Measurements from ENCODE around the gene PRXL2A.
A peak's percentile ranks its signal among the peaks of the same experiment; 100 is the strongest.

PRXL2A gene

GRCh38 chr10:80447436-80448190 lies 39.3 kb downstream of the PRXL2A start:
- DNase-seq: no peak

DNA sequence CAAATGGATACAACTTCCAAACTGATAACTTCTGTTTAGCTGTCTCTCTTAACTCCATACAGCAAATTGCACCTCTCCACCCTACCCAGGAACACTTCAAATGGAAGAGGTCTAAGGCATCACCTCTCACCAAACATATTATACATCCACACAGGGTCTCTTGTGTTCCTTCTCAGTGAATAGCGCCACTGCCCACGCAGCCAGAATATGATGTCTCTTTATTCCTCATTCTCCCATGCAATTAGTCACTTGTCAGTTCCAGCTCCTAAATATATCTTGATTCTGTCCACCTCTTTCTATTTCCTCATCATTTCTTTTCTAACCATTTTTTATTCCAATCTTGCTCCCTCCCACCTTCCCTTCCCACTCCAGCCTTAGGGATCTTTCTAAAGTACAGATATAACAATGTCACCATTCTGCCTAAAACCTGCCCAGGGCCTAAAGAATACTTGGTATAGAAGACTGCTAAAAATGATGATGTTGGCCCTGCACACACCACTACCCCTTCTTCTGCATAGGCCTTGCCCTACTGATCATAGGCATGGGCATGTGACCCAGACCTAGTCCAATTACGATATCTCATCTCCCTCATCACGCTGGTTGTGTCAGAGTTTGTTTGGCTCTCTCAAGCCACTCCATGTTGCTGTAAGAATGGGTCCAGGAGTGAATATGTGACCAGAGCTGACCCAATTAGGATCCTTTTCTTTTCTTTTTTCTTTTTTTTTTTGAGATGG lies 40.0 kb downstream of the PRXL2A start:
- no peak for DNase-seq

- no peak for DNase-seq
Measured at GRCh38 chr10:80449520-80449919, 41.2 kb downstream of the PRXL2A start.

DNA sequence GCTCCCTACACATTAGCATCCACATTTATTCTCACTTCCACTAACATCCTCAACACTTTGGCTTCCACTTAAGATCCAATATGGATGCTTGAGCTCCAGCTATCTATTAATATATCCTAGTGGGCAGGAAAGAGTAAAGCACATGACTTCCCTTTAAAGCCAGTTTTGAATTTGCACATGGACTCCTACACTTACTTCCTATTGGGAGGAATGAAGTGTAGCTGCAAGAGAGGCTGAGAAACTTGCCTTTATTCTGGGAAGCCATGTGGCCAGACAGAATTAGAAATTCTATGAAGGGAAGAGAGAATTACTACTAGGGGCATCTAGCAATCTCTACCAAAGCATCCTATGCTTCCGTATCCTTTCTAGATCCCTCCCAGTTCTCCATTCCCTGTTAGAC lies 42.8 kb downstream of the PRXL2A start:
- no peak for DNase-seq

GRCh38 chr10:80452069-80452468 lies 43.7 kb downstream of the PRXL2A start:
- DNase-seq: no peak

DNA sequence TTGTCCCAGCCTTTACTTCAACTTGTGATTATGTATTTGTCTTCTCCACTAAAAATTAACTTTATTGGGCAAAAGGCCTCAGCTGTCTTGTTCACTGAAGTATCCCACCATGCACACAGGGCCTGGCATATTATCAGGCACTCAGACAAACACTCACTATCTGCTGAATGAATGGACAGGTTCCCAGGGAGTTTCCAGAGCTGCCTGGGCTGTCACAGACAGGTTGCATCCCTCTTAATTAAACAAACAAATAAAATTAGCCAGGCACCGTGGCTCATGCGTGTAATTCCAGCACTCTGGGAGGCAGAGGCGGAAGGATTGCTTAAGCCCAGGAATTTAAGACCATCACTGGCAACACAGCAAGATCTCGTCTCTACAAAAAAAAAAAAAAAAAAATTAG lies 44.3 kb downstream of the PRXL2A start:
- DNase-seq: no peak

GRCh38 chr10:80453056-80453841 lies 44.9 kb downstream of the PRXL2A start:
- no peak for DNase-seq

- peak; percentile 86 for DNase-seq
Measured at GRCh38 chr10:80453842-80454512, 45.6 kb downstream of the PRXL2A start, which contains the start of gene TSPAN14. Gene TSPAN14 (plus strand): TSS chr10:80454310. CDS start chr10:80489234, 34,924 bp downstream.

DNA sequence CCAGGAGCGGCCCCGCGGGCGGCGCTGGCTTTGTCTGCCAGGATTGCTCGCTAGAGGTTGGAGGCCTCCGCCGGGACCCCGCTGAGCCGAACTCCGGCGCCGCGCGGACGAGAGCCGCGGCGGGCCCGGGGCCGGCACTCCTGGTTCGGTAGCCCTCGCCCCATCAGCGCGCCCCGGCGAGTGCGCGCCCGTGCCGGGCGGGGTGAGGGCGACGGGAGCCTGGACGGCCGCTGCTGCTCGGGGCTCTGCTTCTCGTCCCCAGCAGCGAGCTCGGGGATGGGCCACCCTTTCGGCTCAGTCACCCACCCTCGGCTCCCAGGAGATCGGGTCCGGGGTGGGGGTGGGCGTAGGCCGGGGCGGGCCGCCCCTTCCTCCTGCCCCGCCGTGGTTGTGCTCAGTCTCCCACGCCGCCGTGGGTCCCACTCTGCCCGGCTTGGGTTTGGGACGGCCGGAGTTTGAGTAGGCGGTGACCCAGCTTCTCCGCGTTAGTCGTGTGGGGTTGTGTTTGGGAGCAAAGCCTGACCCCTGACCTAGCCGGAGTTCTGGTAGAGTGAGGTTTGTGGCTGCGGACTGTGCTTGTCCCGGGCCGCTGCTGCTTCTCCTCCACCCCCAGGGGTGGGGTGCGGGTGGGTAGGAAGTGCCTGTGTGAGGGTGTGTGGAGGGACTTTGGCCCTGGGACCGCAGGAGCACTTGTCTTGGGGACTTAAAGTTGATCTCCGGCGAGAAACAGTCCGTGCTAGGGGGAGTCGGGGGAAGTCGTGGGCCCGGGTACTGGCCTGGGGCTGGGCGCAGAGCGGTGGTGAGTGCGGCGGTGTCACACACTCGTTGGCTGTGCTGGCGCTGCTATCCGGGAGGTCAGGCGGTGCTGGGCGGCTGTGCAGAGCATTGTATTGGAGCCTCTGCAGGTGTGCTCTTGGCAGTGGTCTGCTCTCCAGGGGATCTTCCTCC lies 46.4 kb downstream of the PRXL2A start:
- DNase-seq: peak; percentile 48

- no peak for DNase-seq
Measured at GRCh38 chr10:80455461-80456349, 47.4 kb downstream of the PRXL2A start.

DNA sequence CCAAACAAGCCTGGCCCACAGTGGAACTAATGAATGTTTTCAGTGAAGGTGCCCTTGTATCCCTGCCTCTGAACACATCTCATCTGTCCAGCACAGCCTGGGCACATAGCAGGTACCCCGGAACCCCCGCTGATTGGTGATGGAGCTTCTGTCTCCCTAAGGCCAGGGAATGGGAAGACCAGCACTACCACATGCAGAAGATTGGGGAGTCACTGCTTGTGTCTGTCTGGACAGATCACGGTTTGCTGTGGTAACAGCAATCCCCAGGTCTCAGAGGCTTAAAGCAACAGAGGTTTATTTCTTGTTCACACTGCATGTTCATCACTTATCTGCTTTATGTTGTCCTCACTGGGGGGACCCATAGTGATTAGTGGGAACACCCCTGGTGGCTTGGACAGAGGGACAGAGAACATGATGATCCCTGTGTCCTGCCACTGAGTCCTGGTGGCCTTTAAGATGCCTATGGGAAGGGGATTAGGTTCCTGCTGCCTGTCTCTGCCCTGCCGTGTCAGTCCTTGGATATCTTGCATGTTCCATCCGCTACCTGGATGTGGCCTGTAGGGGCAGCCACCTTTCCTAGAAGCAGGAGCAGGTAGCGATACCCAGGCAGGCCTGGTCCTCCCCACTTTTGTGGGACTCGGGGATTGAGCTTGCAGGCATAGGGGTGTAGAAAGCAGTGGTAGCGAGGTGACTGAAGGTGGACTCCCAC lies 49.4 kb downstream of the PRXL2A start:
- no peak for DNase-seq

DNA sequence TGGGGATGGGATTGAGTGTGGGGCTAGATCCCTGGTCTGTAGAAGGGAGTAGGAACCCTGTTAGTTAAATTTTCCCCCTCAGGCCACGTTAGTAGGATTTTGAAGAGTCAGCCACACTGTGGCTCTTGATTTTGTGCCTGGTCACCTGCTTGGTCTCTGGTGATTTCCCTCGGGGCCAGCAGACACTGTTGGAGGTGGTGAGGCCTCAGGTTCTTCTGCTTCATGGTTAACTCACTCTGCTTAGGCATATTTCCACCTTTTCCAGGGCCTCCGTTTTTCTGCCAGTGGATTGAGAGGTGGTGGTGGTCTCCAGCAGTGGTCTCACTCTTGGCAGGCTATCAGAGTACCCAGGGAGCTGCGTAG lies 49.9 kb downstream of the PRXL2A start:
- DNase-seq: no peak

- no peak for DNase-seq
Measured at GRCh38 chr10:80458638-80459037, 50.3 kb downstream of the PRXL2A start.

GRCh38 chr10:80459047-80459865 lies 50.9 kb downstream of the PRXL2A start:
- DNase-seq: peak; percentile 87

GRCh38 chr10:80460399-80461207 lies 52.3 kb downstream of the PRXL2A start:
- no peak for DNase-seq

GRCh38 chr10:80461208-80462183 lies 53.1 kb downstream of the PRXL2A start:
- no peak for DNase-seq

Data from activated CD4-positive, alpha-beta T cell treated with anti-CD3 and anti-CD28 coated beads, Interleukin-2, Interleukin-6, amounts not matched to agents 100 ng/mL and 50 ng/mL, durations not matched to agents 16 hours and 8 hours (primary cell).